GM18517 (cell line): Measurements from ENCODE around the gene PLK2.

Experiments
- ATAC-seq: cut with Tn5 transposase; IDR thresholded peaks from one replicate; pipeline ENCODE4 v1.9.1; 2021; ENCODE audit warnings: mild to moderate bottlenecking, moderate library complexity; ENCODE audit not compliant: unreplicated experiment

PLK2 gene

DNA sequence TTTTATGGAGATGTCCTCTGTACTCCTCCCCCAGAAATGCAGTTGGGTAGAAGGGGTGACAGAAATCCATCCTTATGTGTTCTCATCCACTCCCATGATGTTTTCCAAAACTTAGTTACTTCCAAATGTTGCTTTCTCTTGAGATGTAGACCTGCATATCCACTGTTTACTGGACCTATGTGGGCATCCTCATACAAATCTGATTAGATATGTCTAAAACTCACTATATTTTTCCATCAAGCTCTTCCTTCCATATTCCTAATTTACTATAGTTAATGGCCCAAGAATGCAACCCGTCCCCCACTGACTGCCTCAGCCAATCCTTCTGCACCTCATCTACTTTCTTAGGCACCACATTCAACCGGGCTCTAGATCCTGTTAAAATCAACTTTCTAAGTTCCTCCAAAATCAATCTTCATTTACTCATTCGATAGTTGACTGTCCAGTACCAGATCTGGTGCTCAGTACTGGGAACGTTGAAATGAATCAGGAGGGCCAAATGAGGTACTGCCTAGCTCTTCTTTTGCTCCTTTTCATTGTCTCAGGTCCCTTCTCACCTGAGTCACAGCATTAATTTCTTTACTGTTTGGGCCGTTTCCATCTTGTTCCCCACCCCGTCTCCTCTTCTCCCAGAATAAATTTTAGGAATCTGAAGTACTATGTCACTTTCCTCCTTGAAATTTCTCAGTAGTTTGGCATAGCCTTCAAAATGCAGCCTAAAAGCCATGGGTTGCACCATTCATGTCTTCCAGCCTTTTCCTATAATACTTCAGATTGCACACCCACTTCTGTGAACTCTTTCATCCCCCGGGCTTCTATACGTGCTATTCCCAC is 7.9 kb downstream of the PLK2 start:
- no peak for ATAC-seq

DNA sequence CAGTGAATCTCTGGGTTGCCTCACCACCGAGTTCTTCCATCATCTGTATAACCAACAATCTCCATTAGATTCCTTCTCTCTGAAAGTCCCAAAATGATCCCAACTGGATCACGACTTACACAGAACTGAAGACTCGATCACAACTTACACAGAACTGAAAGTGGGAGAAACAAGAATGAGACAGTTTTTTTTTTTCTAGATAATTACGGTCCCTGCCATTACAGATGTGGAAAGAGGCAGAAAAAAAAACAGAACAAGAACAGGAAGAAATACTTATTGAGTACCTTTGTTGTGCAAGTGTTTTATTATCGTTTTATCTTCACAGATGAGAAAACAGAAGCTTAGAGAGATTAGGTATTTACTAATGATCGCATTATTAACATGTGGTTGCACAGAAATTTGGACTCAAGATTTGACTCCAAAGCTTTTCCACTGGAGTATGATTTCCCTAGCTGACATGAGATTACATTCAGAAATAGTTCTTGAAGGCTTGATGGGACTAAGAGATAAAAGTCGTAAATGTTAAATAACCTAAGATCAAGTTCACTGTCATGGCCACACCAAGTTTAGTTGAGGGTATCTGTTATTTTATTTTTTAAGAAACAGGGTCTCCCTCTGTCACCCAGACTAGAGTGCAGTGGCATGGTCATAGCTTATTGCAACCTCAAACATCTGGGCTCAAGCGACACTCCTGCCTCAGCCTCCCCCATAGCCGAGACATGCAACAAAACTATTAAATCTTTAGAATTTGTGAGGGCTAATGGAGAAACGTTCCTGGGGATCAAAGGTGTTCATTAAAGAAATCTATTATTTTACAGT is 8.9 kb downstream of the PLK2 start:
- no peak for ATAC-seq

DNA sequence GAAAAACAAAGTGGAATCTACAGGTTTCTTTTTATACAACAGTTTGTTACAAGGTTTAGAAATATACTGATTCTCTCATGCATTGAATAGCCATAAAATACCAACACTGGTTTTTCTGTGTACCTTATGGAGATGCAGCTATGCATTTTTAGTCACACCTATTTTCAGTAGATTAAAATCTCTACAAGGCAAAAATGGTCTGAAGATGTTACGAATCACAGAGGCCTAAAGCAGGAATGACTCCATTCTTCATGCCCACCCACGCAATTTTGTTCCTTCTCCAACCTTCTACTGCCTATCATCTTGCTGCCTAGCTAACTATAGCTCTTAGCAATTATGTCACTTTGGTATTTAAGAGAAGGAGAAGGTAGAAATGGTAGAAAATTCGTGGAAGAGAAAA is 9.9 kb downstream of the PLK2 start:
- no peak for ATAC-seq

DNA sequence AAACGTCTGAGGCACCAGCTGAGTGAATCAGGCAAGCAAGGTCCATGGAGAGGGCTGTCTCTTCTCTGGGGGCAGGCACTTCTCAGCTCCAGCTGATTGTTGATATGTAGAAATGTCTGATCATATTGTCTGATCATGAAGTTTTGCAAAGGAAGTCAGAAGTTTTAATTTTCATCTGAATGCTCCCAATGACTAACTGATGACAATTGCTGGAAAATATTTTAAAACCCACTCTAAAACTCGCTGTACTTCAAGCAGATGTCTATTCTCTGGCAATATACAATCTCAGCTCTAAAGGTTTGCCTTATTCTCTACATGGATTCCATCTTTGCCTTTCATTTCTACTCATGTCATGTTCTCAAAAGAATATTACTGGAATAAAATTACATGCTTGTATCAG is 12.7 kb downstream of the PLK2 start:
- ATAC-seq, result no peak

DNA sequence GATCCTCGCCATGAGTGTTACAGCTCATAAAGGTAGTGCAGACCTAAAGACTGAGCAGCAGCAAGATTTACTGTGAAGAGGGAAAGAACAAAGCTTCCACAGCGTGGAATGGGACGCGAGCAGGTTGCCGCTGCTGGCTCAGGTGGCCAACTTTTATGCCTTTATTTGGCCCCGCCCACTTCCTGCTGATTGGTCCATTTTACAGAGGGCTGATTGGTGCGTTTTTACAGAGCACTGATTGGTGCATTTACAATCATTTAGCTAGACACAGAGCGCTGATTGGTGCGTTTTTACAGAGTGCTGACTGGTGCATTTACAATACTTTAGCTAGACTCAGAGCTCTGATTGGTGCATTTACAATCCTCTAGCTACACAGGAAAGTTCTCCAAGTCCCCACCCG is 13.9 kb downstream of the PLK2 start:
- no peak for ATAC-seq

DNA sequence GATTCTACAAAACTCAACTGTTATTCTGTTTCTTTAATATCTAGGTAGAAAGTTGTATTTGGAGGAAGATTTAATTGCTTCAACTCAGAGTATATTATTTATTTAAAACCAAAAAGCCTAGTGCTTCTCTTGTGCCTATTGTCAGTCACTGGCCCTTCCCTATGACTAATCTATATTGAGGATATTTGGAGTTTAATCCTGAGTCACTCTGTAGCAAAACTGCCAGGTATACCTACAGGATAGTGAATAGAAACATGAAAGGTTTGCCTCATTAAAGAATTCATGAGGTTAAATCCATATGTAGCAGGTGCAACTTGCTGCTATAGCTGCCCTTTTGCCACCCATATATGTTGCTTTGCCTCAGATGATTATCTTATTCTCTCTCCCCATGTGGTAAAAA is 15.1 kb downstream of the PLK2 start:
- no peak for ATAC-seq

DNA sequence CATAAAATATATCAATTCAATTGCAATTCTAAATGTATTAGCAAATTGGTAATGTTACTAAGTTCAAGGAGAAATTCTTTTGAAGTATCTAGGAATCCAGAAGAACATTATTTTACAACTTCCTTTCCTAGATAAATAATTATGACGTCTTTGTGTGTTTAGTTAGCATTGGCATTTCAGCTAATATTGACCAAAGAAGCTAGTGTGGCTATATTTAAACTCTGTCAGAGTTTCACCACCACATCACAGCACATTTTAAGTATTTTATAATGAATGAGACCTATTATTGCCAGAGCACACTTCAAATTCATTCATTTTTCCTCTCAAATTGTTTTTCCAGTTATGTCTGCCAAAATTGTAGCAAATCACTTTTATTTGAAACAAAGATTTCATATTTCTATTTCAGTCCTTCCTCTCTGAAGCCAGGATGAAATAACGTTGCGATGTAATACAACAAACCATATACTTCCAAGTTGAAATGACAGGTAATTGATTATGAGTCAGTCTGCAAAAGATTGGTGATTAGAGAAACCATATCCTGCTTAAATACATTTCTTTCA is 18.9 kb downstream of the PLK2 start:
- no peak for ATAC-seq

DNA sequence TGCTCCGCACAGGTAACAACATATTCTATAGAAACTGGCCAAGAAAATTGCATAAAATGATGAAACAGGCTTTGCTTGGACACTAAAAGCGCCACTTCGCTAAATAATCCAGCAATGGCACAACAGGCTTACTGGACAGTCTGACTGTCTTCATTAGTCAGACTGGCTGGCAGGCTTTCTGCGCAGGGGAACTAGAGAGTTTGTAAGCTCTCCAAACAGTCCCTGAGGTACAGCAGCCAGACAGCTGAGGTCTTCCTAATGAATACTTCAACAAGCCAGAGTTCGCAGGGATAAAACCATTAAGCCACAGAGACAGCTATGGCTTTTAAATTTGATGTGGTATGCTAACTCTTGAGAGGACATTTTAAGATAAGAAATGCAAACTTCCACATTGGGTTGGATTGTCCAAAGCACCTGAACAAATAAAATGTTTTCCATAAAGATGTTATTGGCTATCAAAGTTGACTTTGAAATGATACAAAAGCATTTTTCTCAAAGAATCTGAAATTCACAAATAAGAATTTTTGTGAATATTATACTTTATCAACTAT is 20.7 kb downstream of the PLK2 start:
- ATAC-seq, result no peak

DNA sequence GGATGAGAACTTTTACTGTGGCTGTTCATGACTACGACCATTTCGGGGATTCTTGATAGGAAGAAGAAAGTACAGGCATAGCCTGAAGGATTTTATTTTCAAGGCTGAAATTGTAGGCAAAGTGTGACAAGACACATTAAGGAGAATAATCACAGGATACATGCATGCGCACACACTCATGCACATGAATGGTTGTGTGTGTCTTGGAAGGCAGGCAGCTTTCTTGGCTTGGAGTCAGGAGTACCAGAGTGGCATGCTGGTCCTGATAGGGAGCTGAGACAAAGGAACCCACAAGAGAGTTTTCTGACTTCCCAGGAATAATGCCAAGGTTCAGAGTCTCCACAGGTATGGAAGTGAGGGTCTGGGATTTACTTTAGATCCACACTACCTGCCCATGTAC is 22.2 kb downstream of the PLK2 start:
- ATAC-seq, result no peak

DNA sequence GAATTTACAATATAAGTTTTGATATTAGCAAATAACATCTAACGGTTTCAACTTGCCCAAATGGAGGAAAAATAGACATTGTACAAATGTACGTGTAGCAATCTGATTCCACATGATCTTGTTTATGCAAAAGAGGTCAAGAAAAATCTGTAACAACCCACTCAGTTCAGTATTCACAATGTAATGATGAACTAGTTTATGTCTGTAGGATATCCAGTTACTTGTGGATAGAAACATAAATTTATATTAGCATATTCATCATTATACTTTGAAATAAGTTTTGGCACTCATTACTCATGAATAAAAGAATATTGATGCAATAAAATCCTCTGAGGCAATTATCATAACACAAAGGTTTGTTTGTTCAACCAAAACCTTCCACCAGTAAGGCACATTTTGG is 28.1 kb downstream of the PLK2 start:
- no peak for ATAC-seq

DNA sequence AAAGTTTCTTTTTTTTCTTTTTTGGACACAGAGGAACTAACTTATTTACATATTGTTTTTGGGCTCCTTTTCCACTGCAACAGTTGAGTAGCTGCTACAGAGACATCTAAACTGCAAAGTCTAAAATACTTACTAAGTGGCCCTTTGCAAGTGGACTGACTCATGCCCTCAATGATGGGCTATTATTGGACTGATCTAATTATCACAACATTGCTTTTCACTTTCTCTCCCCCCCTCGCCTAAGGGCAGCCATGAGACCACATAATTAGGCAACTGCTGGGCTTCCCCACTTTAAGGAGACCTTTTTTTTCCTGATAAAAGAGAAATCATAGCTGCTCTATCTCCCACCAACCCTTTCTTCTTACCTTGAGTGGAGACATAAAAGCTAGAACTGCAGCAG is 47.0 kb downstream of the PLK2 start:
- ATAC-seq, result no peak

DNA sequence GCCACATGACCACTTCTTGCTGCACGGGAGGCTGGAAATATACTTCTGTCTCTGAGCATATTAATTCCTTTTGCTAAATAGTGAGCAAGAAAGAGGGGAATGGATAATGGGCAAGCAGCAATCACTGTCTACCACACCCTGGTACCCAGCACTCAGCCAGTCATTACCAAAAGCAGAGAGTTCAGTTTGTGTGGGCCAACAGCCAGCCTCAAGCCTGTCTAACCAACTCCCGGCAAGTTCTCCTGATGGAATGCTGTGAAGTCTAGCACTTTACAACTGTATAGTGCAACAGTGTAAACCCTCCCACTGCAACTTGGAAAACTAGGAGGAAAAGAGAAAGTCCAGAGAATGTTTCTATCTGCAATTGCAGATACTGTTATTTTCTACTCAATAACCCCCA is 47.8 kb downstream of the PLK2 start:
- no peak for ATAC-seq

DNA sequence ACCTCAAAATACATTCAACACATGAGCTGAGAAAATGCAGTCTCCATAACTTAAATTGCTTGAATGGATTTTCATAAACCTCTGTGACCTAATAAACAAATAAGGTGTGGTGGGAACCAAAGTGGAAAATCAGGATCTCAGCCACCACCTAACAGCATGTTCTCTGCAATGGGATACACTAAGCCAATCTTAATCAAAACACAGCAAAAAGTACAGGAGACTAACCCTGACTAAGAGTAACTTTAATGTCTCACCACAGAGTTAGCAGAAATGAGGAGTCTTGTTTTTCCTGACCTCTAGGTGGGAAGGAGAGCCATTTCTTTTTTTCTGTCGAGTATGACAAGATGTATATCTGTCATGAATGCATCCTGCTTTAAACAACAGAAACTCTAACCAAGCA is 48.5 kb downstream of the PLK2 start:
- no peak for ATAC-seq

DNA sequence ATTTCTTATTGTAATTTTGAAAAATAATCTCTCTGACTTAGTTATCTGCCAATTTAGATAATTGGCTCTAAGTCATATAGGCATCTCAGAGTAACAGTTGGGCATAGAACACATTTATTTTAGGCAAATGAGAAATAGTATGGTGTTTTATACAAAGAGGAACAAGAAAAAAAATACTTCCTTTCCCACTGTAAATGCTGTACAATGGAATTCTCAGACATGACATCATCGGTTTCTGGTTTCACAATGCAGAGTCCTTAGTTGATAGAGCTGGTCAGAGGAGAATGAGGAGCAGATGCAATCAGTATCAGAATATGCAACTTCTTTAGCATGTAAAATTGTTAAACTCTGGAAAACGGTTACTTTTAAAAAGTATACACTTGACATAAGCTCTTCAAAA is 49.4 kb downstream of the PLK2 start:
- no peak for ATAC-seq

DNA sequence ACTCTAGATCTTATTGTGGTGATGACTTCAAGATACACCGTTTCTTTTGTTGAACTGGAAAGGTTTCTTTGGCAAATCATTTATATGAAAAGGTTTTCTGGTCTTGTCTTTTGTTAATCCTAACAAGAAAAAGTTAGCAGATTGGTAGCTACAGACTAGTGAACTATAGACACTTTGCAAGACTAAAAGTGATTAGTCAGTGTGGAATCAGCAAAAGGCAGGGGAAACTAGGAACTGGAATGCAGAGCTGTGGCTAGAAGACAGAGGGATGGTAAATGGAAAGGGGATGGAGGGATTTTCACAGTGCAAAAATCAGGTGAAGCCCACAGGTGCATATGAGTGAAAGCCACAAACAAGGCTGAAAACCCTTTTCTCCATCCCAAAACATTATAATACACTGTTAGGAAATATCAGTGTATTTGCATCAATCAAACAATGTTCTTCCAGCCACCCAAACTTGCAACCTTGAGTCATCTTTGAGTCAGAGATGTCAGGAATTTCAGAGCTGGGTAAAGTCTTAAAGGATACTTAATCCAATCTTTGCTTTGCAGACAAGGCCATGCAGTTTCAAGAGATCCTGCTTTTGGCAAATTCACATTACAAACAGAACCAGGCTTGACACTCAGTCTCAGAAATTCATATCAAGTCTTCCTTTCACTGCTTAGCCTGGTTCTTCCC is 52.7 kb downstream of the PLK2 start:
- ATAC-seq, result no peak

DNA sequence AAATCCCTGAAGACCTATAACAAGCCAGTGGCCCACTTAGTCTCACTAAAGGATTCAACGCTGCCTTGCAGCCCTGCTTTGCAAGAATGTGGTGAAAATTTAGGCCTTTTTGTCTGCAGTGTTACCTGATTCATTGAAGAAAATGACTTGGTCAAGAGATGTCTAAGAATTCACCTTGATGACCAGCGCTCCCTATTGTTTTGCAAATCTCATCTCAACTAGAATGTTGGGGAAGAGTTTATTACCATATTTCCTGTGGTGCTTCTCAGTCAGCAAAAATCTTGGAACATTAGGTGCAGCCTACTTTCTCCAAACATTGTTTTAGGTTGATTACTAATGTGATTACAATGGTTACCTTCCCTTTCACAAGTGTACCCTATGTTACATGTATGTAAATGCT is 53.5 kb downstream of the PLK2 start:
- ATAC-seq, result no peak

DNA sequence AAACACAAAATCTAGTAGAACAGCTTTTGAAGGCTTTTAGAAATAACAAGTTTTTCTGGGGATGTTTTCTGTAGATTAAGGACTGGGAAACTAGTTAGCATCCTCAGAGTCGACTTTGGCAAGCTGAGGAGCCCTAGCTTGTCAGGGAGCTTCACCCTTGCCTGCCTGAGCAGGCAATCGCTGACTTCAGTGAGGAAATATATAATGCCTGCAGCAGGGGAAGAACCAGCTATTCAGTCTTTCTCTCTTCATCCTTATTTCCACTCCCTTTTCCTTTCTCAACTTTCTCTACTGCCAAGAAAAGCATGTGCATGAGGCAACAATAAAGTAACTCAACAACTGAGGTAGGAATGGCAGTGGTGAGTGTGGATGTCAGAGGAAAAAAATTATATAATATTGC is 54.7 kb downstream of the PLK2 start:
- ATAC-seq, result no peak

DNA sequence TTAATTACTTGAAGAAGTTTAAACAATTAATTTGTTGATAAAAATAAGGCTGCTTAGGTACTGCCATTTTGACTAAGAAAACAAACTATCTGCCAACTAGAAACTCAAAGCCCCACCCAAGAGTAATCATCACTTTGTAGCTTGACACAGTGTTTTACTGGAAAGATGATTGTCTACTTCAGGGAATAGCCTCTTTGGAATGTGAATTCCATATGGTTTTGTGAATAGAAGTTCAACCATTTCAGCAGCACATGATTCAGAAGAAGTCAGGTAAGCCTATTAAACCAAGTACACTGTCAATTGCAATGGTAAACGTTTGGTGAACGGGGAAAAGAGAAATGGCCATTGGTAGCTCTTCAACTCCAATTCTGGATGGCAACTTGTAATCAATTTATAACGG is 55.2 kb downstream of the PLK2 start:
- ATAC-seq, result no peak
